T47D (cell line): Measurements from ENCODE around the gene ATP8A2.

Source experiments
- DNase-seq, 2 experiments: peaks; one replicate each; pipeline versions ENCODE4 v3.0.0 to v3.0.0-alpha.2; 2011 to 2012; ENCODE audit warnings: low read depth in 1 of 2, low spot score in 1 of 2
- JUND ChIP-seq: IDR thresholded peaks from 2 replicates; pipeline ENCODE4 v1.6.1; 2012; ENCODE audit warnings: low read depth
- in situ Hi-C: cut with HindIII; loops from 2 replicates; pipeline ENCODE4 v1.10.0; 2016; ENCODE audit warnings: low sequenced_read_pairs, low pct_unique_long_range_greater_than_20kb

ATP8A2 gene

GRCh38 chr13:25848812-25849745 is 477.3 kb downstream of the ATP8A2 start:
- no peak for DNase-seq
- TF ChIP-seq JUND: no peak
- in situ Hi-C loops: no loop called here

GRCh38 chr13:25857830-25858229 is 486.1 kb downstream of the ATP8A2 start:
- peak; percentile 63 for TF ChIP-seq JUND
- in situ Hi-C loops: no loop called here
- DNase-seq: peak in 1 of 2 experiments; percentile 81

GRCh38 chr13:25859528-25859927 is 487.8 kb downstream of the ATP8A2 start:
- DNase-seq: no peak
- TF ChIP-seq JUND: no peak
- in situ Hi-C loops: no loop called here

- in situ Hi-C loops: no loop called here
- no peak for DNase-seq
- TF ChIP-seq JUND: no peak
Observed at GRCh38 chr13:25860265-25860664, 488.5 kb downstream of the ATP8A2 start.

- DNase-seq: peak in 1 of 2 experiments; percentile 45
- in situ Hi-C loops: no loop called here
- peak; percentile 96 for TF ChIP-seq JUND
Observed at GRCh38 chr13:25860862-25861261, 489.1 kb downstream of the ATP8A2 start.

- in situ Hi-C loops: no loop called here
- no peak for DNase-seq
- no peak for TF ChIP-seq JUND
Observed at GRCh38 chr13:25862156-25862555, 490.4 kb downstream of the ATP8A2 start.

- TF ChIP-seq JUND: no peak
- in situ Hi-C loops: no loop called here
- DNase-seq: no peak
Observed at GRCh38 chr13:25864116-25864515, 492.3 kb downstream of the ATP8A2 start.

- no peak for TF ChIP-seq JUND
- in situ Hi-C loops: no loop called here
- DNase-seq: no peak
Observed at GRCh38 chr13:25864936-25865335, 493.2 kb downstream of the ATP8A2 start.

- in situ Hi-C loops: no loop called here
Observed at GRCh38 chr13:25865391-25865790, 493.6 kb downstream of the ATP8A2 start.

GRCh38 chr13:25867038-25867437 is 495.3 kb downstream of the ATP8A2 start:
- no peak for TF ChIP-seq JUND
- in situ Hi-C loops: no loop called here
- peak in 1 of 2 experiments; percentile 20 for DNase-seq

More at GRCh38 chr13:25865391-25865790, 493.6 kb downstream of the ATP8A2 start:
- TF ChIP-seq JUND: no peak
- no peak for DNase-seq

- no peak for DNase-seq
- in situ Hi-C loops: no loop called here
- no peak for TF ChIP-seq JUND
Observed at GRCh38 chr13:25868490-25868889, 496.7 kb downstream of the ATP8A2 start.

GRCh38 chr13:25869941-25870340 is 498.2 kb downstream of the ATP8A2 start:
- in situ Hi-C loops: no loop called here
- no peak for TF ChIP-seq JUND

GRCh38 chr13:25871389-25872125 is 499.8 kb downstream of the ATP8A2 start:
- no peak for DNase-seq
- in situ Hi-C loops: no loop called here
- no peak for TF ChIP-seq JUND

More at GRCh38 chr13:25869941-25870340, 498.2 kb downstream of the ATP8A2 start:
- no peak for DNase-seq
